HepG2 (cell line): ENCODE measurements around the gene ABHD1. TPM values are rescaled to one million over a fixed set of nuclear protein-coding genes. Genes with fewer than 3 reads are reported as not detected.

Experiments
- ATAC-seq: fragments of 200-7000 bp; cut with Tn5 transposase; 3 replicates; pipeline ENCODE4 v1.9.1; 2020; ENCODE audit warnings: mild to moderate bottlenecking, moderate library complexity
- BruUV-seq: library from RNA; stranded (reverse); fragments of 400-500 nt; replicated peaks from 2 replicates; lab custom pipeline; 2021; lab: Mats Ljungman, UMichigan
- CTCF ChIA-PET: fragments of 300-600 bp; formaldehyde crosslinking; extraction: SDS; loops from one replicate; lab custom pipeline; 2021; ENCODE audit warnings: low total read pairs, inconsistent platforms, low intra/inter-chr PET ratio; lab: Yijun Ruan, JAX
- POLR2A ChIA-PET: fragments of 350-600 bp; sonication (Branson Sonifier 250); formaldehyde crosslinking; loops from one replicate; lab custom pipeline; 2020; ENCODE audit warnings: antibody characterized with exemption, inconsistent platforms; lab: Yijun Ruan, JAX
- DNase-seq: peaks from one replicate; pipeline ENCODE4 v3.0.0-alpha.2; 2015; ENCODE audit warnings: low spot score
- FAIRE-seq: peaks from 3 replicates; lab custom pipeline; 2011; peaks lifted over from hg19 to GRCh38; lab: Jason Lieb, UNC
- H2AFZ ChIP-seq: one replicate; pipeline ENCODE4 v1.6.1; 2011; ENCODE audit warnings: low read length, inconsistent platforms
- H3K27ac ChIP-seq: fragments of 300-600 bp; 3 replicates; pipeline ENCODE4 v1.8.0; 2011; ENCODE audit warnings: mixed run types, mild to moderate bottlenecking, mixed read lengths, low read length, inconsistent platforms; ENCODE audit not compliant: insufficient read depth; ENCODE audit errors: extremely low read length
- H3K27me3 ChIP-seq, 2 experiments: fragments of 200-600 bp in 1 of 2; 2 replicates in 1 of 2; 3 replicates in 1 of 2; pipeline versions ENCODE4 v1.6.0 to v1.8.0; 2011; ENCODE audit warnings: low read length in 2 of 2, mild to moderate bottlenecking in 2 of 2, moderate library complexity in 2 of 2, inconsistent platforms in 1 of 2; ENCODE audit not compliant: insufficient read depth in 2 of 2, control insufficient read depth in 1 of 2
- H3K36me3 ChIP-seq, 2 experiments: fragments of 200-600 bp in 1 of 2; replicated peaks in 1 of 2; 2 replicates in 1 of 2; 3 replicates in 1 of 2; pipeline versions ENCODE4 v1.5.1 to v1.8.0; 2011; ENCODE audit warnings: low read length in 2 of 2, inconsistent platforms in 1 of 2; ENCODE audit not compliant: insufficient read depth in 2 of 2, control insufficient read depth in 1 of 2
- H3K4me1 ChIP-seq: 2 replicates; pipeline ENCODE4 v1.5.1; 2012; ENCODE audit warnings: low read length, inconsistent platforms; ENCODE audit not compliant: insufficient read depth
- H3K4me2 ChIP-seq: 2 replicates; pipeline ENCODE4 v1.6.0; 2011; ENCODE audit warnings: low read depth, low read length, inconsistent platforms
- H3K4me3 ChIP-seq, 3 experiments: fragments of 200-600 bp in 1 of 3; sonication (generic), shearing (Covaris generic) in 1 of 3; replicated peaks in 1 of 3; 2 replicates each; pipeline ENCODE4 v1.5.1; 2011 to 2016; ENCODE audit warnings: low read length in 3 of 3, inconsistent platforms in 2 of 3, low read depth in 2 of 3, mild to moderate bottlenecking in 2 of 3, control low read depth in 1 of 3, mixed read lengths in 1 of 3; ENCODE audit not compliant: insufficient read depth in 1 of 3
- H3K79me2 ChIP-seq: one replicate; pipeline ENCODE4 v1.6.1; 2011; ENCODE audit warnings: low read length, inconsistent platforms; ENCODE audit not compliant: insufficient read depth
- H3K9ac ChIP-seq: 2 replicates; pipeline ENCODE4 v1.6.0; 2011; ENCODE audit warnings: mild to moderate bottlenecking, low read depth, low read length, inconsistent platforms; ENCODE audit not compliant: insufficient read depth
- H3K9me3 ChIP-seq: 2 replicates; pipeline ENCODE4 v1.5.1; 2012; ENCODE audit warnings: mild to moderate bottlenecking, low read length
- H4K20me1 ChIP-seq: 2 replicates; pipeline ENCODE4 v1.6.0; 2011; ENCODE audit warnings: inconsistent platforms, mild to moderate bottlenecking, low read length, moderate library complexity; ENCODE audit not compliant: insufficient read depth
- AHR ChIP-seq: IDR thresholded peaks from 2 replicates; pipeline ENCODE4 v1.6.1; 2018; ENCODE audit warnings: missing genetic modification reagents, missing compliant biosample characterization
- DMAP1 ChIP-seq: IDR thresholded peaks from 2 replicates; pipeline ENCODE4 v1.6.1; 2016
- LRRFIP1 ChIP-seq: sonication (generic); formaldehyde crosslinking; conservative IDR thresholded peaks from 2 replicates; pipeline ENCODE4 v1.4.0; 2020; ENCODE audit warnings: missing genetic modification reagents
- POLR2AphosphoS2 ChIP-seq: IDR thresholded peaks from 2 replicates; pipeline ENCODE4 v1.6.1; 2011; ENCODE audit warnings: low read depth, low read length, improper control_type of control experiment
- SIN3A ChIP-seq: IDR thresholded peaks from 2 replicates; pipeline ENCODE4 v1.6.1; 2011; ENCODE audit warnings: low read depth, mild to moderate bottlenecking, control low read depth, low read length, borderline replicate concordance
- ZBTB25 ChIP-seq: IDR thresholded peaks from 2 replicates; pipeline ENCODE4 v1.6.1; 2018; ENCODE audit warnings: missing genetic modification reagents
- ZFP90 ChIP-seq: sonication (generic); formaldehyde crosslinking; IDR thresholded peaks from 2 replicates; pipeline ENCODE4 v1.8.0; 2022; ENCODE audit warnings: missing genetic modification reagents, mild to moderate bottlenecking, inconsistent platforms, borderline replicate concordance
- ZNF782 ChIP-seq: sonication (generic); formaldehyde crosslinking; IDR thresholded peaks from 2 replicates; pipeline ENCODE4 v1.4.0; 2020; ENCODE audit warnings: missing genetic modification reagents, mild to moderate bottlenecking, borderline replicate concordance
- ZNF879 ChIP-seq: sonication (generic); formaldehyde crosslinking; IDR thresholded peaks from 2 replicates; pipeline ENCODE4 v1.8.1; 2023; ENCODE audit warnings: missing genetic modification reagents
- WGBS: methylation state at CpG from one replicate; pipeline ENCODE4 v1.1.6; 2017; ENCODE audit warnings: low lambda C conversion rate; 5-methylcytosine and 5-hydroxymethylcytosine counted together
- in situ Hi-C: cut with HindIII; loops from 2 replicates; pipeline ENCODE4 v1.10.0; 2017; ENCODE audit warnings: low pct_unique_long_range_greater_than_20kb; ENCODE audit not compliant: extremely low pct_ligation_motif_present
- intact Hi-C: fragments of 100-400 bp; cut with micrococcal nuclease; formaldehyde crosslinking; loops from one replicate; pipeline ENCODE4 v1.10.0; 2022; ENCODE audit not compliant: unreplicated experiment
- polyA plus RNA-seq, 8 experiments: library from polyadenylated mRNA; depleted of rRNA in 3 of 8; stranded (reverse) in 7 of 8; unstranded in 1 of 8; fragments of >200 nt; fragmentation: Illumina TruSeq in 4 of 8; extraction: Trizol in 4 of 8; gene quantifications; 2 replicates each; pipeline versions ENCODE4 v1.2.1 to v1.2.3, GENCODE V29; 2011 to 2016; ENCODE audit warnings: low read depth in 4 of 8, missing spikeins in 1 of 8, mixed read lengths in 1 of 8; ENCODE audit not compliant: insufficient read depth in 1 of 8
- total RNA-seq, 5 experiments: library from RNA; depleted of rRNA; stranded (reverse); fragments of >200 nt; fragmentation: Illumina TruSeq; extraction: Trizol; gene quantifications; 2 replicates each; pipeline ENCODE4 v1.2.3, GENCODE V29; 2016; ENCODE audit warnings: low read depth in 1 of 5
- TF ChIP-seq, protein P1 (sequence below): sonication (generic); formaldehyde crosslinking; IDR thresholded peaks from 2 replicates; pipeline ENCODE4 v1.5.0; 2020; ENCODE audit warnings: missing genetic modification reagents
- TF ChIP-seq, protein P2 (sequence below): IDR thresholded peaks from 2 replicates; pipeline ENCODE4 v1.6.1; 2016; ENCODE audit warnings: low read depth, missing genetic modification reagents, missing compliant biosample characterization

Gene ABHD1
- total and polyA plus RNA-seq, 2 of the 13 experiments (the other 11 are each of a cell fraction or from before 2014, with no cell fraction given): 0.04 to 0.81 TPM

DNA sequence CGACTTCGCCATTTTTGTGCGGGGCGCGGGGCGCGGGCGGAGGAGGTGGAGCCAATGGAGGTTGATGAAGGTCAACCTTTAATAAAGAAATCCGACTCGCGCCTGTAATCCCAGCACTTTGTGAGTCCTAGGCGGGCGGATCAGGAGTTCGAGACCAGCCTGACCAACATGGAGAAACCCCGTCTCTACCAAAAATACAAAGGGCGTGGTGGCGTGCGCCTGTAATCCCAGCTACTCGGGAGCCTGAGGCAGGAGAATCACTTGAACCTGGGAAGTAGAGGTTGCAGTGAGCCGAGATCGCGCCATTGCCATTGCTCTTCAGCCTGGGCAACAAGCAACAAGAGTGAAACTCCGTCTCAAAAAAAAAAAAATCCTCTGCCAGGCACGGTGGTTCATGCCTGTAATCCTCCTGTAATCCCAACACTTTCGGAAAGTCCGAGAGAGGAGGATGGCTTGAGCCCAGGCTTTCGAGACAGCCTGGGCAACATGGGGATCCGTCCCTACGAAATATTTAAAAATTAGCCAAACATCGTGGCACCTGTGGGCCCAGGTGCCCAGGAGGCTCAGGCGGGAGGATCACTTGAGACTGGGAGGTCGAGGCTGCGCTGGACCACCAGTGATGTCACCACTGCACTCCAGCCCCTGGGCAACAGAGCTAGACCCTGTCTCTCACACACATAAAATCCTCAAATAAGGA is 11.3 kb downstream of the ABHD1 start:
- 64% methylated on average over 33 of the region's 33 CpGs for WGBS
- Histone ChIP-seq H3K36me3 (peaks cover 20 to 34% of the 10 kb centered on the region in 2 experiments), H3K27me3 (peaks cover 6 to 21% of the 10 kb centered on the region in 2 experiments; a peak in 3 of 5 replicates), H3K9ac (peak overlapping the region; percentile 21; the same call in 1 of the 2 replicates), H2AFZ (no peak overlapping the region), H3K4me2 (peak overlapping the region; percentile 47), H3K9me3 (no peaks in the 10 kb centered on the region), H3K4me1 (peaks cover 53% of the 10 kb centered on the region), H3K79me2 (peaks cover 22% of the 10 kb centered on the region), H3K4me3 (peak overlapping the region in 1 of 3 experiments; percentile 100; a peak in 2 of 6 replicates), H4K20me1 (no peaks in the 10 kb centered on the region; the same call in 1 of the 2 replicates), H3K27ac (no peak overlapping the region)
- intact Hi-C loops (loop anchor here (1.0 to 2.0 kb wide), 2 partner anchors 12 to 56 kb away; partner anchors contain the start of gene ABHD1), in situ Hi-C loops (no loop called here)
- BruUV-seq: TSS peak; percentile 44
- ChIA-PET POLR2A (interaction anchor here (1.2 to 3.6 kb wide), 21 partner anchors 11 to 129 kb away, joined by 3 to 76 read pairs (median 8); partner anchors contain the start of genes ABHD1, AGBL5, ATRAID and CGREF1), CTCF (interaction anchor here (1.8 kb wide), 1 partner anchor 56 kb away, joined by 10 read pairs; no protein-coding TSS in a partner anchor)
- FAIRE-seq (peak; percentile 23), DNase-seq (no peak), ATAC-seq (no peak)
- TF ChIP-seq ZFP90 (CRISPR knock-in tag) (no peak), ZNF879 (CRISPR knock-in tag) (no peak), SIN3A (no peak), POLR2AphosphoS2 (no peak), LRRFIP1 (CRISPR knock-in tag) (no peak), ZBTB25 (CRISPR knock-in tag) (no peak; the same call in 1 of the 2 replicates), DMAP1 (CRISPR knock-in tag) (no peak; the same call in 1 of the 2 replicates), ZNF782 (CRISPR knock-in tag) (0 out of 2 replicates have a peak, but pooled peaks have one; percentile 61), AHR (CRISPR knock-in tag) (0 out of 2 replicates have a peak, but pooled peaks have one; percentile 64)
- TF ChIP-seq, protein P1, sequence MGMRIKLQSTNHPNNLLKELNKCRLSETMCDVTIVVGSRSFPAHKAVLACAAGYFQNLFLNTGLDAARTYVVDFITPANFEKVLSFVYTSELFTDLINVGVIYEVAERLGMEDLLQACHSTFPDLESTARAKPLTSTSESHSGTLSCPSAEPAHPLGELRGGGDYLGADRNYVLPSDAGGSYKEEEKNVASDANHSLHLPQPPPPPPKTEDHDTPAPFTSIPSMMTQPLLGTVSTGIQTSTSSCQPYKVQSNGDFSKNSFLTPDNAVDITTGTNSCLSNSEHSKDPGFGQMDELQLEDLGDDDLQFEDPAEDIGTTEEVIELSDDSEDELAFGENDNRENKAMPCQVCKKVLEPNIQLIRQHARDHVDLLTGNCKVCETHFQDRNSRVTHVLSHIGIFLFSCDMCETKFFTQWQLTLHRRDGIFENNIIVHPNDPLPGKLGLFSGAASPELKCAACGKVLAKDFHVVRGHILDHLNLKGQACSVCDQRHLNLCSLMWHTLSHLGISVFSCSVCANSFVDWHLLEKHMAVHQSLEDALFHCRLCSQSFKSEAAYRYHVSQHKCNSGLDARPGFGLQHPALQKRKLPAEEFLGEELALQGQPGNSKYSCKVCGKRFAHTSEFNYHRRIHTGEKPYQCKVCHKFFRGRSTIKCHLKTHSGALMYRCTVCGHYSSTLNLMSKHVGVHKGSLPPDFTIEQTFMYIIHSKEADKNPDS (CRISPR knock-in tag): no peak
- TF ChIP-seq, protein P2, sequence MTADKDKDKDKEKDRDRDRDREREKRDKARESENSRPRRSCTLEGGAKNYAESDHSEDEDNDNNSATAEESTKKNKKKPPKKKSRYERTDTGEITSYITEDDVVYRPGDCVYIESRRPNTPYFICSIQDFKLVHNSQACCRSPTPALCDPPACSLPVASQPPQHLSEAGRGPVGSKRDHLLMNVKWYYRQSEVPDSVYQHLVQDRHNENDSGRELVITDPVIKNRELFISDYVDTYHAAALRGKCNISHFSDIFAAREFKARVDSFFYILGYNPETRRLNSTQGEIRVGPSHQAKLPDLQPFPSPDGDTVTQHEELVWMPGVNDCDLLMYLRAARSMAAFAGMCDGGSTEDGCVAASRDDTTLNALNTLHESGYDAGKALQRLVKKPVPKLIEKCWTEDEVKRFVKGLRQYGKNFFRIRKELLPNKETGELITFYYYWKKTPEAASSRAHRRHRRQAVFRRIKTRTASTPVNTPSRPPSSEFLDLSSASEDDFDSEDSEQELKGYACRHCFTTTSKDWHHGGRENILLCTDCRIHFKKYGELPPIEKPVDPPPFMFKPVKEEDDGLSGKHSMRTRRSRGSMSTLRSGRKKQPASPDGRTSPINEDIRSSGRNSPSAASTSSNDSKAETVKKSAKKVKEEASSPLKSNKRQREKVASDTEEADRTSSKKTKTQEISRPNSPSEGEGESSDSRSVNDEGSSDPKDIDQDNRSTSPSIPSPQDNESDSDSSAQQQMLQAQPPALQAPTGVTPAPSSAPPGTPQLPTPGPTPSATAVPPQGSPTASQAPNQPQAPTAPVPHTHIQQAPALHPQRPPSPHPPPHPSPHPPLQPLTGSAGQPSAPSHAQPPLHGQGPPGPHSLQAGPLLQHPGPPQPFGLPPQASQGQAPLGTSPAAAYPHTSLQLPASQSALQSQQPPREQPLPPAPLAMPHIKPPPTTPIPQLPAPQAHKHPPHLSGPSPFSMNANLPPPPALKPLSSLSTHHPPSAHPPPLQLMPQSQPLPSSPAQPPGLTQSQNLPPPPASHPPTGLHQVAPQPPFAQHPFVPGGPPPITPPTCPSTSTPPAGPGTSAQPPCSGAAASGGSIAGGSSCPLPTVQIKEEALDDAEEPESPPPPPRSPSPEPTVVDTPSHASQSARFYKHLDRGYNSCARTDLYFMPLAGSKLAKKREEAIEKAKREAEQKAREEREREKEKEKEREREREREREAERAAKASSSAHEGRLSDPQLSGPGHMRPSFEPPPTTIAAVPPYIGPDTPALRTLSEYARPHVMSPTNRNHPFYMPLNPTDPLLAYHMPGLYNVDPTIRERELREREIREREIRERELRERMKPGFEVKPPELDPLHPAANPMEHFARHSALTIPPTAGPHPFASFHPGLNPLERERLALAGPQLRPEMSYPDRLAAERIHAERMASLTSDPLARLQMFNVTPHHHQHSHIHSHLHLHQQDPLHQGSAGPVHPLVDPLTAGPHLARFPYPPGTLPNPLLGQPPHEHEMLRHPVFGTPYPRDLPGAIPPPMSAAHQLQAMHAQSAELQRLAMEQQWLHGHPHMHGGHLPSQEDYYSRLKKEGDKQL (CRISPR knock-in tag): no peak
